ENCODE data around the gene ASTN2.
A peak's percentile ranks its signal among the peaks of the same experiment; 100 is the strongest.

The ASTN2 gene

DNA sequence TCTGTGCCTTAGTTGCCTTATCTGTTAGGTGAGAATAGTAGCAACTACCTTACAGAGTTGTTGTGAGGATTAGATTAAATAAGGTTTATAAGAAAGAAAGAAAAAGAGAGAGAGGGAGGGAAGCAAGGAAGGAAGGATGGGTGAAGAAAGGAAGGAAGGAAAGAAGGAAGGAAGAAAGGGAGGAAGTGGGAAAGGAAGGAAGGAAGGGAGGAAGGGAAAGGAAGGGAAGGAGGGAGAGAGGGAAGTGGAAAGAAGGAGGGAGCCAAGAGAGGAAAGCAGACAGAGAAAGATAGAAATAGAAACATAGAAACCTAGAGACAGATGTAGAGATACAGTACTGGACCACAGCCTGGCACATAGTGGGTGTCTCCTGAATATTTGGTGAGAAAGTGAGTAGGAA, 934.9 kb downstream of the ASTN2 start:
- TF ChIP-seq, protein P1, sequence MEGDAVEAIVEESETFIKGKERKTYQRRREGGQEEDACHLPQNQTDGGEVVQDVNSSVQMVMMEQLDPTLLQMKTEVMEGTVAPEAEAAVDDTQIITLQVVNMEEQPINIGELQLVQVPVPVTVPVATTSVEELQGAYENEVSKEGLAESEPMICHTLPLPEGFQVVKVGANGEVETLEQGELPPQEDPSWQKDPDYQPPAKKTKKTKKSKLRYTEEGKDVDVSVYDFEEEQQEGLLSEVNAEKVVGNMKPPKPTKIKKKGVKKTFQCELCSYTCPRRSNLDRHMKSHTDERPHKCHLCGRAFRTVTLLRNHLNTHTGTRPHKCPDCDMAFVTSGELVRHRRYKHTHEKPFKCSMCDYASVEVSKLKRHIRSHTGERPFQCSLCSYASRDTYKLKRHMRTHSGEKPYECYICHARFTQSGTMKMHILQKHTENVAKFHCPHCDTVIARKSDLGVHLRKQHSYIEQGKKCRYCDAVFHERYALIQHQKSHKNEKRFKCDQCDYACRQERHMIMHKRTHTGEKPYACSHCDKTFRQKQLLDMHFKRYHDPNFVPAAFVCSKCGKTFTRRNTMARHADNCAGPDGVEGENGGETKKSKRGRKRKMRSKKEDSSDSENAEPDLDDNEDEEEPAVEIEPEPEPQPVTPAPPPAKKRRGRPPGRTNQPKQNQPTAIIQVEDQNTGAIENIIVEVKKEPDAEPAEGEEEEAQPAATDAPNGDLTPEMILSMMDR (conservative IDR thresholded peaks at IDR 0.05; ENCODE audit: low read length) = no peak
- DNase-seq (ENCODE audit: low read depth) = no peak
- no peak overlapping the region for H3K4me3 ChIP-seq (ENCODE audit: low read length)

DNA sequence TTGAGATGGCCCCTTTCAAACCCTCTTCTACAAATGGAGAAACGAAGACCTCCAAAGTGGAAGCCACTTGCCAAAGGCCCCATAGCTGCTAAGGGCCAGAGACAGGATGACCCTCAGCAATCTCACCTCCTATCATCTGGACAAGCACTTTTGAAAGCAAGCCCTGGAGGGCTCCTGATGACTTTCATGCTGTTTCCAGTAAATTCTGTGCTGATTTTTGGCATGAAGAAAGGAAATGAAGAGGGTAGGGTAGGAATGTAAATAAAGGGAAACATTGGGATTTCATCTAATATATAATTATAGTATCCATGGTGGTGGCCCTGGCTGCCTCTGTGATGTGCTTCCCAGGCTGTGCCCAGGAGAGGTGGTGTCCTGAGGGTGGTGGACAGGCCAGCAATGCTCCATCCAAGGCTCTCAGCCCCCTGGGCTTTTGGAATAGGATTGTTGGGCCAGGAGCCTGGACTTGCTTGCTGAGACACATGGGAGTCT, 935.8 kb downstream of the ASTN2 start:
- H3K4me3 ChIP-seq (ENCODE audit: low read length) = no peak overlapping the region
- peak; percentile 49 for DNase-seq (ENCODE audit: low read depth)
- TF ChIP-seq, protein P1 (conservative IDR thresholded peaks at IDR 0.05; ENCODE audit: low read length) = no peak

DNA sequence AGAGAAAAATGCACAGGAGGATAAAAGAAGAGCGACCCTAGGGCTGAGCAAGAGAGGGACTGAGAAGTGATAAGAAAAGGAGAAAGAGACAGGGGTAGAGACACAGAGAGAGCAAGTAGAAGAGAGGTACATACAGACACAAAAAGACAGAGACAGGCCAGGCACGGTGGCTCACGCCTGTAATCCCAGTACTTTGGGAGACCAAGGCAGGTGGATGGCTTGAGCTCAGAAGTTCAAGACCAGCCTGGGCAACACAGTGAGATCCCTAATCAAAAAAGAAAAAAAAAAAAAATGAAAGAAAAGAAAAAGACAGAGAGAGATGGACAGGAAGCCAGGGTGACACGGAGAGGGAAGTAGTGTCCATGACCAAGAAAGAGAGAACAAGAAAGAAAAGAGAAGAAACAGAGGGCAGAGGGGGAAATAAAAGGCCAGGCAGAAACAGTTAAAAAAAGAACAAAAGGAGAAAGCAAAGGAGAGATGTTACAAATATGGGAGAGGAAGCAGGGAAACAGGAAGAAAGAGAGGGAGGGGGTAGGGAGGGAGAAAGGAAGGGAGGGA, 937.2 kb downstream of the ASTN2 start:
- TF ChIP-seq, protein P1 (conservative IDR thresholded peaks at IDR 0.05; ENCODE audit: low read length) = no peak
- DNase-seq (ENCODE audit: low read depth) = no peak

DNA sequence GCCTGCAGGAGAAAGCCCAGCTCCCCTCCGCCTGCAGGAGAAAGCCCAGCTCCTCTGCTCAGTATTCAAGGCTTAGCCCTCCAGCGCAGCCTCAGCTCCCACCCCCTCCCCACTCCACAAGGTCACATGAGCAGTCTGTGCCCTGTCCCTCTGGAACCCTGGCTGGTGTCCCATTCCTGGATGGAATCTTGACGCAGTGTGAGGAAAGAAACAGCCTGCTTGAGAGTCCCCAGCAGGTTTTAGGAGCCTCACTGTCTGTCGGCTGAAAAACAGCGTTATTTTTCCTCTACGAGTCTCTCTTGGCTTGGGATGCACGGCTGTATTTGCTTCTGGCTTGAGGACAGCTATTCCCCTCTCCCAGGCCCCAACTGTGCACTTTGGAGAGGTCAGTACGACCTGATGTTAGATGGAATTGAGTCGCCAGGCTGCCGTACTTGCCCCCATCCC, 937.9 kb downstream of the ASTN2 start:
- DNase-seq (ENCODE audit: low read depth) = no peak
- no peak overlapping the region for H3K4me3 ChIP-seq (ENCODE audit: low read length)
- TF ChIP-seq, protein P1 (conservative IDR thresholded peaks at IDR 0.05; ENCODE audit: low read length) = no peak

More for the DNA sequence above, 937.2 kb downstream of the ASTN2 start:
- H3K4me3 ChIP-seq (ENCODE audit: low read length) = no peak overlapping the region

DNA sequence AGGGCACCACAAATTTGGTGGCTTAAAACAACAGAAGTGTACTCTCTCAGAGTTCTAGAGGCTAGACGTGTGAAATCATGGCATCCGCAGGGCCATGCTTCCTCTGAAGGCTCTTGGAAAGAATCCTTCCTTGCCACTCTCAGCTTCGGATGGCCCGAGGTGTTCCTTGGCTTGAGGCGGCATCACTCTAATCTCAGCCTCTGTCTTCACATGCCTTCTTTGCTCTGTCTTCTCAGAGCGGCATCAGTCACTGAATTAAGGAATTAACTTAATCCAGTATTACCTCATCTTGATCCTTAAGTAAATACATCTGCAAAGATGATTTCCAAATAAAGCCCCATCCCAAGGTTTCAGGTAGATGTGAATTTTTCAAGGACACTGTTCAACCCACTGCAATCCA, 938.9 kb downstream of the ASTN2 start:
- TF ChIP-seq, protein P1 (conservative IDR thresholded peaks at IDR 0.05; ENCODE audit: low read length) = no peak
- DNase-seq (ENCODE audit: low read depth) = no peak

DNA sequence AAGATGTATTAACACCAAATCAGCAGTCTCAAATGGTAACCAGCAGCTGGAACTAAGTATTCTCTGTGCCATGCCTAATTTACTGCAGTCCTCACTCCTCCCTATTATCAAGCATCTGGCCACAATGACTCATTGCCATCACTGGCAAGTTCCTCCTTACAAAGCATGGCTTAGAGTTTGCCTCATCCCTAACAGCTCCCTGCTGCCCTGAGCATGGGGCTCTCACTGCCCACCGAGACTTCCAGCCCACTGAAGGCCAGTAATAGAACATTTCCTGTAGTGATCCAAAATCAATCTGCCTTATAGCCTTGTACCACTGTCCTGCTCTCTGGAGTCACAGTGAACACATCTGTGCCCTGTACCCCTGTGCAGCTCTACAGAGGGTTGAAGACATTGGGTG, 939.7 kb downstream of the ASTN2 start:
- no peak overlapping the region for H3K4me3 ChIP-seq (ENCODE audit: low read length)
- TF ChIP-seq, protein P1 (conservative IDR thresholded peaks at IDR 0.05; ENCODE audit: low read length) = no peak
- peak; percentile 75 for DNase-seq (ENCODE audit: low read depth)

More for the DNA sequence above, 938.9 kb downstream of the ASTN2 start:
- no peak overlapping the region for H3K4me3 ChIP-seq (ENCODE audit: low read length)

DNA sequence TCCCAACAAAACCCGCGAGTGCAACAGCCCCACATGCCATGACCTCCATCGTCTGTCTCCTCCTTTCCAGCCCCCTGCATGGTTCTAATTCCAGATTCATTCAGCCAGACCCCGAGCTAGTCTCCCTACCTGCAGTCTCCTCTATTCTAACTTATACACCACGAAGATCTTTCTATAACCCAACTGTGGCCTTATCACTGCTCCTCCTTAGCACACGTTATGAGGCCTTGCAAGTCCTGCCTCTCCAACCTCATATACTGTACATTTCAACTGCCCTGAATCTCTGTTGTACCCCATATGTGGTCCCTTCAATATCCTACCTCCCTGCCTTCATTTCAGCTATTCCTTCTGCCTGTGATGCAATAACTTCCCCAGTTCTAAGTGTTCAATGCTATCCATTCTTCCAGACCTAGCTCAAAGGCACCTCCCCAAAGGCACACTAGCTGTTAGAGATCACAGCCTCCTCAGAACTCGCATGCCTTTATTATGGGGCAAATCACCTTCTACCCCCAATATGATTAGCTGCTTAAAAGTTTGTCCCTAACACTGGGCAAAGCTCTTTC, 942.8 kb downstream of the ASTN2 start:
- TF ChIP-seq, protein P1 (conservative IDR thresholded peaks at IDR 0.05; ENCODE audit: low read length) = no peak
- no peak overlapping the region for H3K4me3 ChIP-seq (ENCODE audit: low read length)
- no peak for DNase-seq (ENCODE audit: low read depth)

All from AG10803 (cell line).